WTC11 (cell line): Measurements from ENCODE around the gene OR52H1. TPM values are rescaled to one million over a fixed set of nuclear protein-coding genes. Genes with fewer than 3 reads are reported as not detected.

ENCODE experiments used
- ATAC-seq: fragments of 200-7000 bp; cut with Tn5 transposase; 2 replicates; pipeline ENCODE4 v1.10.0; 2021; ENCODE audit warnings: mild to moderate bottlenecking, moderate library complexity
- CTCF ChIA-PET: fragments of 300-600 bp; sonication (Branson Sonifier 250); formaldehyde crosslinking; loops from one replicate; lab custom pipeline; 2021; ENCODE audit warnings: antibody characterized with exemption; lab: Charles Lee
- POLR2A ChIA-PET: fragments of 350-600 bp; sonication (Branson Sonifier 250); formaldehyde crosslinking; loops from one replicate; lab custom pipeline; 2021; ENCODE audit warnings: antibody characterized with exemption; lab: Charles Lee
- DNase-seq: peaks from one replicate; pipeline ENCODE4 v3.0.0; 2021; ENCODE audit warnings: low spot score
- H3K27ac Mint-ChIP-seq: 2 replicates; pipeline ENCODE4 v1.8.0; 2021; ENCODE audit warnings: mixed read lengths
- H3K27me3 Mint-ChIP-seq: 2 replicates; pipeline ENCODE4 v1.8.0; 2021; ENCODE audit warnings: low read depth, mild to moderate bottlenecking, moderate library complexity, mixed read lengths
- H3K36me3 Mint-ChIP-seq: 2 replicates; pipeline ENCODE4 v1.8.0; 2021; ENCODE audit warnings: mixed read lengths
- H3K4me1 Mint-ChIP-seq: 2 replicates; pipeline ENCODE4 v1.8.0; 2022; ENCODE audit warnings: mixed read lengths
- H3K4me3 Mint-ChIP-seq: 2 replicates; pipeline ENCODE4 v1.8.0; 2021; ENCODE audit warnings: mild to moderate bottlenecking, moderate library complexity, mixed read lengths
- H3K9me3 Mint-ChIP-seq: 2 replicates; pipeline ENCODE4 v1.8.0; 2021; ENCODE audit warnings: mixed read lengths
- ATF1 ChIP-seq: sonication (generic); formaldehyde crosslinking; IDR thresholded peaks from 2 replicates; pipeline ENCODE4 v1.8.1; 2023; ENCODE audit warnings: mild to moderate bottlenecking, moderate library complexity, missing genetic modification reagents
- ATF2 ChIP-seq: sonication (generic); formaldehyde crosslinking; IDR thresholded peaks from 2 replicates; pipeline ENCODE4 v1.8.1; 2022; ENCODE audit warnings: low read depth, missing genetic modification reagents, borderline replicate concordance
- FOXP1 ChIP-seq: sonication (generic); formaldehyde crosslinking; IDR thresholded peaks from 2 replicates; pipeline ENCODE4 v1.8.0; 2022; ENCODE audit warnings: missing genetic modification reagents, mild to moderate bottlenecking, moderate library complexity, borderline replicate concordance
- HMGXB4 ChIP-seq: sonication (generic); formaldehyde crosslinking; IDR thresholded peaks from 2 replicates; pipeline ENCODE4 v1.8.1; 2023; ENCODE audit warnings: mild to moderate bottlenecking, moderate library complexity, missing genetic modification reagents
- IRF1 ChIP-seq: sonication (generic); formaldehyde crosslinking; IDR thresholded peaks from 2 replicates; pipeline ENCODE4 v1.8.0; 2023; ENCODE audit warnings: missing genetic modification reagents
- KAT7 ChIP-seq: sonication (generic); formaldehyde crosslinking; IDR thresholded peaks from 2 replicates; pipeline ENCODE4 v1.8.1; 2023; ENCODE audit warnings: missing genetic modification reagents, mild to moderate bottlenecking, borderline replicate concordance
- MAX ChIP-seq: sonication (generic); formaldehyde crosslinking; IDR thresholded peaks from 2 replicates; pipeline ENCODE4 v1.8.0; 2022; ENCODE audit warnings: mild to moderate bottlenecking, missing genetic modification reagents
- STAT6 ChIP-seq: sonication (generic); formaldehyde crosslinking; conservative IDR thresholded peaks from 2 replicates; pipeline ENCODE4 v1.8.1; 2023; ENCODE audit warnings: mild to moderate bottlenecking, low read depth, missing genetic modification reagents, moderate library complexity
- TEAD1 ChIP-seq: sonication (generic); formaldehyde crosslinking; IDR thresholded peaks from 2 replicates; pipeline ENCODE4 v1.8.0; 2022; ENCODE audit warnings: mild to moderate bottlenecking, missing genetic modification reagents
- ZBTB21 ChIP-seq: sonication (generic); formaldehyde crosslinking; IDR thresholded peaks from 2 replicates; pipeline ENCODE4 v1.8.1; 2023; ENCODE audit warnings: mild to moderate bottlenecking, missing genetic modification reagents, borderline replicate concordance
- ZBTB43 ChIP-seq: sonication (generic); formaldehyde crosslinking; IDR thresholded peaks from 2 replicates; pipeline ENCODE4 v1.8.1; 2023; ENCODE audit warnings: mild to moderate bottlenecking, missing genetic modification reagents
- ZNF219 ChIP-seq: sonication (generic); formaldehyde crosslinking; IDR thresholded peaks from 2 replicates; pipeline ENCODE4 v1.8.0; 2023; ENCODE audit warnings: missing genetic modification reagents, mild to moderate bottlenecking, borderline replicate concordance
- ZNF263 ChIP-seq: sonication (generic); formaldehyde crosslinking; IDR thresholded peaks from 2 replicates; pipeline ENCODE4 v1.8.1; 2022; ENCODE audit warnings: low read depth, mild to moderate bottlenecking, moderate library complexity, missing genetic modification reagents
- total RNA-seq: library from RNA; stranded (reverse); gene quantifications from 3 replicates; pipeline ENCODE4 v1.2.3, GENCODE V29; 2021

OR52H1 gene
- total RNA-seq, 1 experiment from 2014 or later: not detected

GRCh38 chr11:5505363-5506048 lies 42.8 kb downstream of the OR52H1 start:
- ATAC-seq: no peak
- no peaks in the 10 kb centered on the region for H3K36me3 Mint-ChIP-seq
- no peaks in the 10 kb centered on the region for H3K4me1 Mint-ChIP-seq
- no peaks in the 10 kb centered on the region for H3K9me3 Mint-ChIP-seq
- TF ChIP-seq ZBTB43 (CRISPR knock-in tag) (no peak), STAT6 (no peak), ZBTB21 (CRISPR knock-in tag) (no peak), HMGXB4 (CRISPR knock-in tag) (no peak)
- TF ChIP-seq, all 79 proteins: peak for 0
- DNase-seq: no peak
- CTCF ChIA-PET: no interaction called here
- Mint-ChIP-seq H3K4me3 (no peak overlapping the region), H3K27me3 (no peaks in the 10 kb centered on the region), H3K27ac (no peak overlapping the region)
- POLR2A ChIA-PET: no interaction called here

- ATAC-seq (no peak), DNase-seq (no peak)
- no peak for TF ChIP-seq IRF1
- no peak for TF ChIP-seq ATF2
- TF ChIP-seq MAX (CRISPR knock-in tag): no peak
- no peak for TF ChIP-seq KAT7 (CRISPR knock-in tag)
- TF ChIP-seq TEAD1 (CRISPR knock-in tag): no peak
- TF ChIP-seq ZNF263 (CRISPR knock-in tag): no peak
- TF ChIP-seq ZNF219 (CRISPR knock-in tag): no peak
- TF ChIP-seq ATF1 (CRISPR knock-in tag): no peak
- TF ChIP-seq FOXP1 (CRISPR knock-in tag): no peak
- Mint-ChIP-seq H3K36me3 (no peaks in the 10 kb centered on the region), H3K9me3 (no peaks in the 10 kb centered on the region), H3K4me3 (no peak overlapping the region), H3K4me1 (no peaks in the 10 kb centered on the region), H3K27me3 (no peaks in the 10 kb centered on the region), H3K27ac (no peak overlapping the region)
- POLR2A ChIA-PET: no interaction called here
- CTCF ChIA-PET: no interaction called here
Measured at GRCh38 chr11:5504403-5504921, 43.9 kb downstream of the OR52H1 start.
